Measurements from ENCODE around the gene ZBTB2.

The ZBTB2 gene

GRCh38 chr6:151326116-151326825 is 65.1 kb downstream of the ZBTB2 start:
- peak overlapping the region; percentile 62 for H3K4me3 ChIP-seq (ENCODE audit: low read depth, low read length)
- TF ChIP-seq ZNF792 (tag by site-specific recombination; IDR thresholded peaks at IDR 0.05) (no peak), BCL6B (tag by site-specific recombination; IDR thresholded peaks at IDR 0.05) (peak; percentile 30; the same call in 1 of the 2 replicates), AEBP2 (tag by site-specific recombination; IDR thresholded peaks at IDR 0.05; ENCODE audit: borderline replicate concordance) (no peak), HIC1 (tag by site-specific recombination; IDR thresholded peaks at IDR 0.05) (no peak), ZNF366 (tag by site-specific recombination; conservative IDR thresholded peaks at IDR 0.05) (0 out of 2 replicates have a peak, but pooled peaks have one; percentile 27)

GRCh38 chr6:151325075-151326050 is 66.0 kb downstream of the ZBTB2 start:
- Histone ChIP-seq H3K27ac (ENCODE audit: extremely low read depth, low read depth, low read length) (no peak overlapping the region; the same call in 1 of the 2 replicates), H3K36me3 (ENCODE audit: control insufficient read depth in 2 of 2, insufficient read depth in 1 of 2, low read length in 2 of 2) (no peaks in the 10 kb centered on the region), H3K4me1 (ENCODE audit: control insufficient read depth, insufficient read depth, low read length) (no peaks in the 10 kb centered on the region), H3K9me3 (ENCODE audit: control insufficient read depth, insufficient read depth, low read depth, low read length) (no peaks in the 10 kb centered on the region), H3K4me3 (ENCODE audit: low read depth, low read length) (peak overlapping the region; percentile 62)
- ChIA-PET POLR2A (interaction anchor here (0.6 to 2.3 kb wide), 10 partner anchors 10 to 970 kb away, joined by 3 to 25 read pairs (median 4); no protein-coding TSS in a partner anchor), CTCF (interaction anchor here (0.5 to 16.8 kb wide), 69 partner anchors 10 to 1629 kb away, joined by 3 to 512 read pairs (median 5); partner anchors contain the start of genes AKAP12 and MTHFD1L)
- TF ChIP-seq BCL11A (tag by site-specific recombination; IDR thresholded peaks at IDR 0.05; ENCODE audit: low read depth) (no peak), KLF17 (tag by site-specific recombination; IDR thresholded peaks at IDR 0.05) (peak; percentile 37; the same call in 1 of the 2 replicates), ZNF184 (tag by site-specific recombination; IDR thresholded peaks at IDR 0.05) (0 out of 2 replicates have a peak, but pooled peaks have one; percentile 23), ZFP37 (tag by site-specific recombination; IDR thresholded peaks at IDR 0.05) (0 out of 2 replicates have a peak, but pooled peaks have one; percentile 37), SP3 (tag by site-specific recombination; IDR thresholded peaks at IDR 0.05) (peak; percentile 47), PRDM1 (tag by site-specific recombination; IDR thresholded peaks at IDR 0.05) (no peak), PBX3 (CRISPR knock-in tag; IDR thresholded peaks at IDR 0.05) (no peak), ZNF335 (tag by site-specific recombination; conservative IDR thresholded peaks at IDR 0.05) (peak; percentile 97), ZNF629 (tag by site-specific recombination; IDR thresholded peaks at IDR 0.05) (no peak; the same call in 1 of the 2 replicates), ZNF555 (tag by site-specific recombination; conservative IDR thresholded peaks at IDR 0.05) (no peak), GLIS1 (tag by site-specific recombination; IDR thresholded peaks at IDR 0.05) (peak; percentile 51), WT1 (tag by site-specific recombination; IDR thresholded peaks at IDR 0.05) (0 out of 2 replicates have a peak, but pooled peaks have one; percentile 7), ZBTB6 (tag by site-specific recombination; IDR thresholded peaks at IDR 0.05) (peak; percentile 65; the same call in 1 of the 2 replicates), ZNF366 (tag by site-specific recombination; conservative IDR thresholded peaks at IDR 0.05) (peak; percentile 51; the same call in 1 of the 2 replicates), ZIC2 (tag by site-specific recombination; IDR thresholded peaks at IDR 0.05) (peak; percentile 42; the same call in 1 of the 2 replicates), ZBTB20 (tag by site-specific recombination; IDR thresholded peaks at IDR 0.05) (peak; percentile 81)

More at GRCh38 chr6:151326116-151326825, 65.1 kb downstream of the ZBTB2 start:
- H3K36me3 ChIP-seq (ENCODE audit: control insufficient read depth in 2 of 2, insufficient read depth in 1 of 2, low read length in 2 of 2), result no peaks in the 10 kb centered on the region
- H3K4me1 ChIP-seq (ENCODE audit: control insufficient read depth, insufficient read depth, low read length), result no peaks in the 10 kb centered on the region
- ChIA-PET POLR2A (interaction anchor here (0.5 to 2.3 kb wide), 6 partner anchors 9 to 312 kb away, joined by 3 to 25 read pairs (median 4); no protein-coding TSS in a partner anchor), CTCF (interaction anchor here (0.5 to 16.8 kb wide), 20 partner anchors 9 to 1281 kb away, joined by 3 to 512 read pairs (median 4); partner anchors contain the start of gene MTHFD1L)
- H3K9me3 ChIP-seq (ENCODE audit: control insufficient read depth, insufficient read depth, low read depth, low read length), result no peaks in the 10 kb centered on the region
- H3K27ac ChIP-seq (ENCODE audit: extremely low read depth, low read depth, low read length), result no peak overlapping the region; the same call in 1 of the 2 replicates

Measured in HEK293 (cell line).